Activated T-cell treated with anti-CD3 and anti-CD28 coated beads, Interleukin-2, amount 50 U/mL, for 4 hours (primary cell): Measurements from ENCODE around the gene MAN2A2. TPM values are rescaled to one million over a fixed set of nuclear protein-coding genes. Genes with fewer than 3 reads are reported as not detected.
"Not testable (repeated sequence)": the region's sequence is repeated elsewhere in the genome, so short reads cannot be mapped to it uniquely, and the experiment has no call there.

Source experiments
- ATAC-seq, 2 donors: fragments of 200-7000 bp; cut with Tn5 transposase; one replicate each; pipeline ENCODE4 v1.10.0; 2021
- DNase-seq: peaks from one replicate; pipeline ENCODE4 v3.0.0-alpha.2; 2020
- H3K27me3 Mint-ChIP-seq: one replicate; pipeline ENCODE4 v1.8.0; 2021; ENCODE audit warnings: low read depth, mixed read lengths
- H3K36me3 Mint-ChIP-seq: one replicate; pipeline ENCODE4 v1.8.0; 2022; ENCODE audit warnings: mixed read lengths; ENCODE audit not compliant: insufficient read depth
- H3K4me1 Mint-ChIP-seq: one replicate; pipeline ENCODE4 v1.8.0; 2021; ENCODE audit warnings: low read depth, mixed read lengths
- H3K4me3 Mint-ChIP-seq: one replicate; pipeline ENCODE4 v1.8.0; 2021; ENCODE audit warnings: mild to moderate bottlenecking, moderate library complexity, mixed read lengths
- H3K9me3 Mint-ChIP-seq: one replicate; pipeline ENCODE4 v1.8.0; 2021; ENCODE audit warnings: mixed read lengths
- total RNA-seq, 3 donors: library from RNA; stranded (reverse); gene quantifications; one replicate each; pipeline ENCODE4 v1.2.1, GENCODE V29; 2021

Gene MAN2A2
- total RNA-seq, 3 donors from 2014 or later, result 93.2 to 124 (median 122) TPM

DNA sequence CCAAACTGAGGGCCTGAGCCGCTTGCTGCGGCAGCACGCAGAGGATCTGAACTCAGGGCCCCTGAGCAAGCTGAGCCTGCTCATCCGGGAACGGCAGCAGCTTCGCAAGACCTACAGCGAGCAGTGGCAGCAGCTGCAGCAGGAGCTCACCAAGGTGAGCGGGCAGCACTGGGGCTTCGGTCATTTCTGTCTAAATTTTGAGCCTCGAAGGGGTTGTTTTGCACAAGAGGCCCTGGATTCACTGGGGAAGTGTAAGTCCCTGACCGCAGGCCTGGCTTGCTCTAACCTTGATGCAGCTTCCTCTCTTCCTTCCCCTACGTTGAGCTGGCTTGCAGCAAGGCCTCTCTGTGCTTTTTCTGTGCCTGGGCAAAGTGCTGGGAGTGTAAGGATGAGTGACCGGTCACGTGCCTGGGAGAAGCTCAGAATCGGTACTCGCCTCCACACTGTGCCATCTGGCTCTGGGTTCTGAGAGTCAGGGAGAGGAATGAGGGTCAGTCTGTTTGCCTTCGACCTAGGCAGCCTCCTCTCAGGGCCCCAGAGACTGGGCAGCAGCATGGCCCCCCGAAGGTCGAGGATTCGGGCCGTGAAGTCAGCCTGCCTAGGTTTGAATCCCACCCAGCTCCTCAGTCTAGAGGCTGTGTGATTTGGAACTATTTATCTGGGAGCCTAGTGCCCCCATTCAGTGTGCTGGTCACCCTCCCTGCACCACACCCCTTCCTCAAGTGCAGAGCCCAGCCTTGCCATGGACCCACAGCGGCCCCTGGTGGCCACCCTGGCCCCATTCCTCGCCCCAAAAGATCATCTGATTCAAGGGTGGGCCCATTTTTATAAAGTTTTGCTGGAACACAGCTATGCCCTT, 17.4 kb upstream of the MAN2A2 start:
- no peak overlapping the region for H3K4me3 Mint-ChIP-seq
- H3K36me3 Mint-ChIP-seq, result peaks cover 4% of the 10 kb centered on the region
- peak; percentile 69 to 70 for ATAC-seq
- H3K27me3 Mint-ChIP-seq, result peaks cover 2% of the 10 kb centered on the region
- H3K4me1 Mint-ChIP-seq, result peaks cover 10% of the 10 kb centered on the region
- DNase-seq, result peak; percentile 82
- no peaks in the 10 kb centered on the region for H3K9me3 Mint-ChIP-seq

DNA sequence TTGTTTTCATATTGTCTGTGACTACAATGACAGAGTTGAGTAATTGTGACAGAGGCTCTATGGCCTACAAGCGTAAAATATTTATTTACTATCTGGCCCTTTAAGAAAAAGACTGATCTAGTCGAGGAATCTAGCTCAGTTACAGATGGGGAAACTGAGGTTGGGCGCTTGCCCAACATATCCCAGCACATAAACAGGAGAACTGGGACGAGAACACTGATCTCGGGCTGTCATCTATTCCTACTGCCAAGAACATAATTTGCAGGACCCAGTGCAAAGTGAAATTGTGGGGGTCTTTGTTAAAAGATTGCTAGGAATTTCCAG, 16.8 kb upstream of the MAN2A2 start:
- Mint-ChIP-seq H3K4me3 (no peak overlapping the region), H3K36me3 (peaks cover 4% of the 10 kb centered on the region), H3K27me3 (peaks cover 2% of the 10 kb centered on the region), H3K9me3 (no peaks in the 10 kb centered on the region), H3K4me1 (peaks cover 10% of the 10 kb centered on the region)
- ATAC-seq (no peak), DNase-seq (no peak)

DNA sequence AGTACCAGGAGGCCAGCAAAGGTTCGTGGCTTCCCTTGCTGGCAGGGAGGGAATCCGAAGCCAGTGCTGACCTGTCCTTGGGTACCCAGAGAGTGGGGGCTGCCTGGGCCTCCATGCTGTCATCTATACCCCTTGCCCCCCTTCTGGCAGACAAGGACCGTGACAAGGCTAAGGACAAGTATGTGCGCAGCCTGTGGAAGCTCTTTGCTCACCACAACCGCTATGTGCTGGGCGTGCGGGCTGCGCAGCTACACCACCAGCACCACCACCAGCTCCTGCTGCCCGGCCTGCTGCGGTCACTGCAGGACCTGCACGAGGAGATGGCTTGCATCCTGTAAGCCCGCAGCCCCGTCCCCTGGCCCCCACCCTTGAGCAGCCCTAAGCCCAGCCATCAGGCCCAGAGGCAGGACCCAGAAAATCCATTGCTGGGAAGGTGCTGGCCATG, 16.0 kb upstream of the MAN2A2 start:
- Mint-ChIP-seq H3K9me3 (no peaks in the 10 kb centered on the region), H3K4me3 (no peak overlapping the region), H3K4me1 (peaks cover 10% of the 10 kb centered on the region), H3K27me3 (peaks cover 2% of the 10 kb centered on the region), H3K36me3 (peaks cover 4% of the 10 kb centered on the region)
- ATAC-seq (no peak), DNase-seq (no peak)

DNA sequence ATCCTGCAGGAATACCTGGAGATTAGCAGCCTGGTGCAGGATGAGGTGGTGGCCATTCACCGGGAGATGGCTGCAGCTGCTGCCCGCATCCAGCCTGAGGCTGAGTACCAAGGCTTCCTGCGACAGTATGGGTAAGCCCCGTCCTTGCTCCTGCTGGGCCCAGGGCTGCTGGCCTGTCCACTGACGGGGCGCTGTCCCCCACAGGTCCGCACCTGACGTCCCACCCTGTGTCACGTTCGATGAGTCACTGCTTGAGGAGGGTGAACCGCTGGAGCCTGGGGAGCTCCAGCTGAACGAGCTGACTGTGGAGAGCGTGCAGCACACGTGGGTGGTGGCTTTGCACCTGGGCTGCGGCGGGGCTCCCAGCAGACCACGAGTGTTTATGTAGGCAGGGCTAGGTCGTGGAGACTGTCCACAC, 13.8 kb upstream of the MAN2A2 start:
- Mint-ChIP-seq H3K9me3 (no peaks in the 10 kb centered on the region), H3K4me1 (peaks cover 10% of the 10 kb centered on the region), H3K4me3 (no peak overlapping the region), H3K36me3 (peaks cover 4% of the 10 kb centered on the region), H3K27me3 (peaks cover 2% of the 10 kb centered on the region)
- ATAC-seq (no peak), DNase-seq (no peak)

DNA sequence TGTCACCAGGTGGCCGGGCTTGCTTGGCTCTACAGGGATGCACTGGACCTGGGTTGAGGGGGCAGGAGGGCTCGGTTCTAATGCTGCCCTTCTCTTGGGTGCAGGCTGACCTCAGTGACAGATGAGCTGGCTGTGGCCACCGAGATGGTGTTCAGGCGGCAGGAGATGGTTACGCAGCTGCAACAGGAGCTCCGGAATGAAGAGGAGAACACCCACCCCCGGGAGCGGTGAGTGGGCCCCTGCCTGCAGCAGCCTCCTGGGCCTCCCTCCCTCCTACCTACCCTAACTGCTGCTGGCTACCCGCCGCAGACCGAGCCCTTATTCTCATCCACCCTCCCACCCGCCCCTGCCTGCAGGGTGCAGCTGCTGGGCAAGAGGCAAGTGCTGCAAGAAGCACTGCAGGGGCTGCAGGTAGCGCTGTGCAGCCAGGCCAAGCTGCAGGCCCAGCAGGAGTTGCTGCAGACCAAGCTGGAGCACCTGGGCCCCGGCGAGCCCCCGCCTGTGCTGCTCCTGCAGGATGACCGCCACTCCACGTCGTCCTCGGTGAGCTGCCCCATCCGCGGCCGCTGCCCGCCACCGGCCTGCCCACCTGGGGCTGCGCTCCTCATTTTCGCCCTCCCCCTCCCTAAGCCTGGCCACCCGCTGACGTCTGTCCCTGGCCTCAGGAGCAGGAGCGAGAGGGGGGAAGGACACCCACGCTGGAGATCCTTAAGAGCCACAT, 13.2 kb upstream of the MAN2A2 start:
- ATAC-seq, result no peak
- DNase-seq, result no peak
- Mint-ChIP-seq H3K27me3 (peaks cover 1% of the 10 kb centered on the region), H3K36me3 (peaks cover 4% of the 10 kb centered on the region), H3K4me3 (no peak overlapping the region), H3K9me3 (no peaks in the 10 kb centered on the region), H3K4me1 (peaks cover 9% of the 10 kb centered on the region)

DNA sequence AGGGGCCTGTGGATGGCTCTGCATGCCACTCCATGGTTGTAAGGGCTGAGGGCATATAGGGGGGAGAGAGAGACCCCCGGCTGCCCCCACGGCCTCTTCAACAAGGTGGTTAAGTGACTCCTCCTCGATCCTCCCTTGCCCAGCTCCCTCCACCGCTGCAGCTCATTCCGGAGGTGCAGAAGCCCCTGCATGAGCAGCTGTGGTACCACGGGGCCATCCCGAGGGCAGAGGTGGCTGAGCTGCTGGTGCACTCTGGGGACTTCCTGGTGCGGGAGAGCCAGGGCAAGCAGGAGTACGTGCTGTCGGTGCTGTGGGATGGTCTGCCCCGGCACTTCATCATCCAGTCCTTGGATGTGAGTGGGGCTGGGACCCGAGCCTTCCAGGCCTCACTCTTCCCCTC, 12.3 kb upstream of the MAN2A2 start:
- Mint-ChIP-seq H3K4me1 (no peaks in the 10 kb centered on the region), H3K4me3 (no peak overlapping the region), H3K36me3 (peaks cover 5% of the 10 kb centered on the region), H3K27me3 (no peaks in the 10 kb centered on the region), H3K9me3 (no peaks in the 10 kb centered on the region)
- ATAC-seq, result no peak
- no peak for DNase-seq

DNA sequence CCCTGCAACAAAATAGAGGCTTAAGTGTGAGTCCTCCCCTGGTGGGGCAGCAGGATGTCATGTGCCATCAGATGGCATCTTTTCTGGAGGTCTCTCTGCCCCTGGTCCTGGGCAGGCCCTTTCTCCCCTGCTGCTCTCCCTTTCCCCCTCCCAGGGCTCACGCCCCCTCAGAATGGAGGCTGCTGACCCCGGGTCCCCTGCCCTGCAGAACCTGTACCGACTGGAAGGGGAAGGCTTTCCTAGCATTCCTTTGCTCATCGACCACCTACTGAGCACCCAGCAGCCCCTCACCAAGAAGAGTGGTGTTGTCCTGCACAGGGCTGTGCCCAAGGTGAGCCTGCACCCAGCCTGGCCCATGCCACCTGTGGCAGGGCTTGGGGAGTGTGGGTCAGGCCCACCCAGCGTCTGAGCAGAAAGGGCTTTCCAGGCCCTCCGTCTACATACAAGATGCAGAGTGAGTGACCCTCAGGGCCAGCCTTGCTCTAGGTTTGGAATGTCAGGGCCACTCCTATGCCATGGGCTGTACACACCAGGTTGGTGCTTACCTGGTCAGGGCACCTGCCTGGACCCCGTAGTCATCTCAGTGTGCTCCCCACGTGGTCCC, 11.7 kb upstream of the MAN2A2 start:
- no peaks in the 10 kb centered on the region for H3K9me3 Mint-ChIP-seq
- peaks cover 5% of the 10 kb centered on the region for H3K36me3 Mint-ChIP-seq
- H3K27me3 Mint-ChIP-seq, result no peaks in the 10 kb centered on the region
- H3K4me3 Mint-ChIP-seq, result no peak overlapping the region
- no peak for ATAC-seq
- H3K4me1 Mint-ChIP-seq, result no peaks in the 10 kb centered on the region
- DNase-seq, result no peak

DNA sequence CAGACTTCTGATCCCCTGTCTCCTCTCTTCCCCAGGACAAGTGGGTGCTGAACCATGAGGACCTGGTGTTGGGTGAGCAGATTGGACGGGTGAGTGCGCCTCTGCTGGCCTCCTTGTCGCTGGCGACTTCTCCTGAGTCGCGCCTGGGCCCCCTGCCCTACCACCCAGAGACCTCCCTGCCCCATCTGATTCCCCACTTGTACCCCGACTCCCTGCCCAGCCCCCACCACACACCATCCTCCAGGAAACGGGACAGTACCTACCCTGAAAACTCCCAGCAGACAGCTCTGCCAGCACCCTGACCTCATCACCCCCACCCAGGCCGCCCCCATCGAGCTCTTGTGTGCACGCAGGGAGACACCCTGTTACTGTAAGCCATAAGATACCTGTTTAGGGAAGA, 11.1 kb upstream of the MAN2A2 start:
- H3K4me1 Mint-ChIP-seq, result no peaks in the 10 kb centered on the region
- ATAC-seq (no peak), DNase-seq (no peak)
- H3K36me3 Mint-ChIP-seq, result peaks cover 5% of the 10 kb centered on the region
- no peak overlapping the region for H3K4me3 Mint-ChIP-seq
- H3K27me3 Mint-ChIP-seq, result no peaks in the 10 kb centered on the region
- no peaks in the 10 kb centered on the region for H3K9me3 Mint-ChIP-seq

DNA sequence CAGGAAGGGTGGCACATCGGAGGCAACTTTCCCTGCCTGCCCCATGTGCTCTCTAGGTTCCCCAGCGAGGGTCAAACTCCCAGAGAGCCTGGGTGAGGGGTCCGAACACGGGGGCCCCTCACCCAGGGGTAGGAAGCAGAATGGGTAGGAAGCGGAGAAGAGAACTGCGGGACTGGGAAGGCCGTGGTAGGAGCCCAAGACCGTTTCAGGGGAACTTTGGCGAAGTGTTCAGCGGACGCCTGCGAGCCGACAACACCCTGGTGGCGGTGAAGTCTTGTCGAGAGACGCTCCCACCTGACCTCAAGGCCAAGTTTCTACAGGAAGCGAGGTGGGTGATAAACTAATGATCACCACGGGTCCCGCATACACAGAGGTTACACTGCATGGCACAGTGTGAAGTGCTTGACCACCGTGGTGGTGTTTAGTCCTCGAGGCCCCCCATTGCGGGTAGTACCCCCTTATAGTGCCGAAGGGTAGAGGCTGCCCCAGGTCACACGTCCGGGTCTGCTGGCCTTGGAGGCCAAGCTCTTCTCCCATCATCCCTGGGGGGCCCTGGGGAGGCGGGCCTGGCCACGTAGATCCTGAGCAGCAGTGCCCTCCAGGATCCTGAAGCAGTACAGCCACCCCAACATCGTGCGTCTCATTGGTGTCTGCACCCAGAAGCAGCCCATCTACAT, 10.5 kb upstream of the MAN2A2 start:
- Mint-ChIP-seq H3K9me3 (no peaks in the 10 kb centered on the region), H3K27me3 (no peaks in the 10 kb centered on the region), H3K4me1 (no peaks in the 10 kb centered on the region), H3K4me3 (no peak overlapping the region), H3K36me3 (peaks cover 2% of the 10 kb centered on the region)
- DNase-seq, result no peak
- ATAC-seq, result no peak

DNA sequence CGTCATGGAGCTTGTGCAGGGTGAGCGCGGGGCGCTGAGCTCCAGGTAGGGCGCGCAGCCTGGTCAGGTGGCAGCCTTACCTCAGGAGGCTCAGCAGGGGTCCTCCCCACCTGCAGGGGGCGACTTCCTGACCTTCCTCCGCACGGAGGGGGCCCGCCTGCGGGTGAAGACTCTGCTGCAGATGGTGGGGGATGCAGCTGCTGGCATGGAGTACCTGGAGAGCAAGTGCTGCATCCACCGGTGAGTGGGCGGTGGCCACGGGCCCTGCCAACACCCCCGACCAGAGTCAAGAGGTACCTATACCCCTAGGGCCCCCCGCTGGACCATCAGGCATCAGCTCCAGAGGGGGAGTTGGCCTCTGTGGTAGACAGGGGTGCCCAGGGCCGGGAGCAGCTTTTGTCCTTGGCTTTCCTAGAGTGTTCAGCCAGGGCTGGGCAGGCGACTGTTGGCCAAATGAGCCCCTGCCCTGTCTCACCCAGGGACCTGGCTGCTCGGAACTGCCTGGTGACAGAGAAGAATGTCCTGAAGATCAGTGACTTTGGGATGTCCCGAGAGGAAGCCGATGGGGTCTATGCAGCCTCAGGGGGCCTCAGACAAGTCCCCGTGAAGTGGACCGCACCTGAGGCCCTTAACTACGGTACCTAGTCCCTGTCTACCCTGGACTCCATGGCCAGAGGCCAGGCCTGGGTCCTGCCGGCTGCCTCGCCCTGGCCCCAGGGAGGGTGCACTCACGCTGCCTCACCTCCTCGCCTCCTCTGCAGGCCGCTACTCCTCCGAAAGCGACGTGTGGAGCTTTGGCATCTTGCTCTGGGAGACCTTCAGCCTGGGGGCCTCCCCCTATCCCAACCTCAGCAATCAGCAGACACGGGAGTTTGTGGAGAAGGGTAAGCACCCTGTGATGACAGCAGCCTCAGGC, 9.7 kb upstream of the MAN2A2 start:
- no peaks in the 10 kb centered on the region for H3K4me1 Mint-ChIP-seq
- ATAC-seq, result no peak
- no peak overlapping the region for H3K4me3 Mint-ChIP-seq
- no peaks in the 10 kb centered on the region for H3K27me3 Mint-ChIP-seq
- DNase-seq, result no peak
- no peaks in the 10 kb centered on the region for H3K9me3 Mint-ChIP-seq
- peaks cover 2% of the 10 kb centered on the region for H3K36me3 Mint-ChIP-seq

DNA sequence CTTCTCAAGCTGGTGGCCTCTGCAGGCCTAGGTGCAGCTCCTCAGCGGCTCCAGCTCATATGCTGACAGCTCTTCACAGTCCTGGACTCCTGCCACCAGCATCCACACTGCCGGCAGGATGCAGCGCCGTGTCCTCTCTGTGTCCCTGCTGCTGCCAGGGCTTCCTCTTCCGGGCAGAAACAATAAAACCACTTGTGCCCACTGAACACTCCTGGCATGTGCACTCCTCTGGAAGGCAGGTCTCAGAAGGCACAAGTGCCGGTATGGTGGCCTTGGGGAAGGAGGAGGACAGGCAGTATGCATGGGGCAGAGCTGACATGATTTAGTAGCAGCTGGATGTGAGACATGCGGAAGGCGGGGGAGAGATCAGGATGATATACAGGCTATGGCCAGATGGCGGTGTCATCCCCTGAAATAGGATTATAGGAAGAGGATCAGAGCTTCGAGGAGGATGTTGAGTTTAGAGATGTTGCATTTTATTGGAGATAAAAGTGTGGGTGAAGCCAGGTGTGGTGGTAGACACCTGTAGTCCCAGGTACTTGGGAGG, 7.5 kb upstream of the MAN2A2 start:
- Mint-ChIP-seq H3K36me3 (peaks cover 2% of the 10 kb centered on the region), H3K4me3 (no peak overlapping the region), H3K27me3 (no peaks in the 10 kb centered on the region), H3K4me1 (no peaks in the 10 kb centered on the region), H3K9me3 (no peaks in the 10 kb centered on the region)
- ATAC-seq (no peak), DNase-seq (no peak)

DNA sequence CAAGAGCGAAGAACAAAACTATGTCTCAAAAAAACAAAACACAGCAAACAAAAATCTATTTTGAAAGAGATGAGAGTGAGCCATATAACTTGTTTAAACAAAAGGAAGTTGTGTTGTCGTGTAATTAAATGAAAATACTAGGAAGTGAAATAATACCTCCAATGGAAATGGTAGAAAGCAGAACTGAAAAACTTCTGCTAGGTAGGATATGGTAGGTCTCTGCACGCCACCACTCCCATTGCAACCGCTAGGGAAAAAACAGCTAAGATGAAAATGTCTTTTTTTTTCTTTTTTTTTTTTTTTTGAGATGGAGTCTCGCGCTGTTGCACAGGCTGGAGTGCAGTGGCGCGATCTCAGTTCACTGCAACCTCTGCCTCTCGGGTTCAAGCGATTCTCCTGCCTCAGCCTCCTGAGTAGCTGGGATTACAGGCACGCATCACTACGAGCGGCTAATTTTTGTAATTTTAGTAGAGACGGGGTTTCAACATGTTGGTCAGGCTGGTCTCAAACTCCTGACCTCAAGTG, 5.9 kb upstream of the MAN2A2 start:
- not testable (repeated sequence) for H3K36me3 Mint-ChIP-seq, DNase-seq, H3K9me3 Mint-ChIP-seq, H3K27me3 Mint-ChIP-seq, ATAC-seq
- peaks cover 12% of the 10 kb centered on the region for H3K4me1 Mint-ChIP-seq
- peak overlapping the region; percentile 48 for H3K4me3 Mint-ChIP-seq
